Measurements from ENCODE around the gene PTPN9.
"Not testable (repeated sequence)": the region's sequence is repeated elsewhere in the genome, so short reads cannot be mapped to it uniquely, and the experiment has no call there.

PTPN9 gene

GRCh38 chr15:75508840-75509532 lies 70.1 kb downstream of the PTPN9 start:
- H3K4me3 ChIP-seq (ENCODE audit: low read length): no peak overlapping the region
- no peak overlapping the region for H3K4me2 ChIP-seq (ENCODE audit: low read length)
- no peaks in the 10 kb centered on the region for H3K9me3 ChIP-seq (replicated peaks; ENCODE audit: low read length)
- no peak overlapping the region for H3K9ac ChIP-seq (ENCODE audit: low read depth, low read length)
- no peaks in the 10 kb centered on the region for H3K27me3 ChIP-seq (ENCODE audit: control insufficient read depth, insufficient read depth, low read length)
- no peaks in the 10 kb centered on the region for H3K4me1 ChIP-seq (ENCODE audit: control insufficient read depth, insufficient read depth, low read length)
- H3K36me3 ChIP-seq (ENCODE audit: insufficient read depth, low read length): peaks cover 45% of the 10 kb centered on the region

GRCh38 chr15:75502360-75502759 lies 76.8 kb downstream of the PTPN9 start:
- Histone ChIP-seq H3K4me2 (ENCODE audit: low read length) (no peak overlapping the region), H3K9ac (ENCODE audit: low read depth, low read length) (no peak overlapping the region), H3K9me3 (replicated peaks; ENCODE audit: low read length) (no peaks in the 10 kb centered on the region), H3K4me1 (ENCODE audit: control insufficient read depth, insufficient read depth, low read length) (no peaks in the 10 kb centered on the region), H3K36me3 (ENCODE audit: insufficient read depth, low read length) (peaks cover 24% of the 10 kb centered on the region), H3K27me3 (ENCODE audit: control insufficient read depth, insufficient read depth, low read length) (no peaks in the 10 kb centered on the region), H3K4me3 (ENCODE audit: low read length) (no peak overlapping the region)

GRCh38 chr15:75493732-75494131 lies 85.4 kb downstream of the PTPN9 start:
- no peak overlapping the region for H3K4me2 ChIP-seq (ENCODE audit: low read length)
- H3K4me3 ChIP-seq (ENCODE audit: low read length): no peak overlapping the region
- no peaks in the 10 kb centered on the region for H3K9me3 ChIP-seq (replicated peaks; ENCODE audit: low read length)
- peaks cover 17% of the 10 kb centered on the region for H3K36me3 ChIP-seq (ENCODE audit: insufficient read depth, low read length)
- H3K27me3 ChIP-seq (ENCODE audit: control insufficient read depth, insufficient read depth, low read length): no peaks in the 10 kb centered on the region
- H3K4me1 ChIP-seq (ENCODE audit: control insufficient read depth, insufficient read depth, low read length): no peaks in the 10 kb centered on the region
- no peak overlapping the region for H3K9ac ChIP-seq (ENCODE audit: low read depth, low read length)

- Histone ChIP-seq H3K36me3 (ENCODE audit: insufficient read depth, low read length) (peaks cover 39% of the 10 kb centered on the region), H3K4me1 (ENCODE audit: control insufficient read depth, insufficient read depth, low read length) (no peaks in the 10 kb centered on the region), H3K4me3 (ENCODE audit: low read length) (no peak overlapping the region), H3K9ac (ENCODE audit: low read depth, low read length) (no peak overlapping the region), H3K9me3 (replicated peaks; ENCODE audit: low read length) (no peaks in the 10 kb centered on the region), H3K27me3 (ENCODE audit: control insufficient read depth, insufficient read depth, low read length) (no peaks in the 10 kb centered on the region), H3K4me2 (ENCODE audit: low read length) (no peak overlapping the region)
These were observed 95.2 kb downstream of the PTPN9 start for GRCh38 chr15:75483961-75484360.

GRCh38 chr15:75483556-75483955 lies 95.6 kb downstream of the PTPN9 start:
- H3K9me3 ChIP-seq (replicated peaks; ENCODE audit: low read length); H3K4me1 ChIP-seq (ENCODE audit: control insufficient read depth, insufficient read depth, low read length); H3K4me2 ChIP-seq (ENCODE audit: low read length); H3K4me3 ChIP-seq (ENCODE audit: low read length); H3K9ac ChIP-seq (ENCODE audit: low read depth, low read length); H3K27me3 ChIP-seq (ENCODE audit: control insufficient read depth, insufficient read depth, low read length): not testable (repeated sequence)
- peaks cover 39% of the 10 kb centered on the region for H3K36me3 ChIP-seq (ENCODE audit: insufficient read depth, low read length)

DNA sequence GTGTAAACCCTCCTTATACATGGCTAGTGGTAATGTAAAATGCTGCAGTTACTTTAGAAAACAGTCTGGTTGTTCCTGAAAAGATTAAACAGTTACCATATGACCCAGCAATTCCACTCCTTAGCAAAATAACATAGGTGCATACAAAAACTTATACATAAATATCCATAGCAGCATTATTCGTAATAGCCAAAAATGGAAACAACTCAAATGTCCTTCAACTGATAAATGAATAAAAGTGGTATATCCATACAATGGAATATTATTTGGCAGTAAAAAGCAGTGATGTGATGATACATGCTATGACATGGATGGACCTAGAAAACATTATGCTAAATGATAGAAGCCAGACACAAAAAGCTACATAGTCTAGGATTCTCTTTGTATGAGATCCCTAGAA lies 96.0 kb downstream of the PTPN9 start:
- Histone ChIP-seq H3K4me1 (ENCODE audit: control insufficient read depth, insufficient read depth, low read length) (no peaks in the 10 kb centered on the region), H3K4me2 (ENCODE audit: low read length) (no peak overlapping the region), H3K36me3 (ENCODE audit: insufficient read depth, low read length) (peaks cover 40% of the 10 kb centered on the region), H3K9ac (ENCODE audit: low read depth, low read length) (no peak overlapping the region), H3K27me3 (ENCODE audit: control insufficient read depth, insufficient read depth, low read length) (no peaks in the 10 kb centered on the region), H3K9me3 (replicated peaks; ENCODE audit: low read length) (no peaks in the 10 kb centered on the region), H3K4me3 (ENCODE audit: low read length) (no peak overlapping the region)

GRCh38 chr15:75480463-75480862 lies 98.7 kb downstream of the PTPN9 start:
- H3K36me3 ChIP-seq (ENCODE audit: insufficient read depth, low read length): peaks cover 30% of the 10 kb centered on the region

DNA sequence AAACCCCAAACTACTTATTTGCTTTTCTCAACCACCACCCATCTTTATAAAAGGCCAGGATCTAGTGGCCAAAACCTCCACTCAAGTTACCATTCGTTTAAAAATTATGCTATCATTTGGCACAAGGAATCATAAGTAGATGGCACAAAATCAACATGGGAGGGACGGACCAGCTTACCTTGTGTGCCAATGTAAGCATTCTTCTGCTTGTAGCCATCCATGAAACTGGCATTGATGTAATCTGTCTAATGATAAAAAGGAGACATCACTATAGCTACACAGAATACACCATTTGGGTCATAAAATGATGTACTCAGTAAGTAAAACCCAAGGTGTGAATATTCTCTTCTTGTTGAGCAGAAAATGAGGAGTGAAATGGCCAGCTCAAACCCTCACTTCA lies 99.4 kb downstream of the PTPN9 start:
- Histone ChIP-seq H3K9ac (ENCODE audit: low read depth, low read length) (no peak overlapping the region), H3K27me3 (ENCODE audit: control insufficient read depth, insufficient read depth, low read length) (no peaks in the 10 kb centered on the region), H3K36me3 (ENCODE audit: insufficient read depth, low read length) (peaks cover 25% of the 10 kb centered on the region), H3K4me2 (ENCODE audit: low read length) (no peak overlapping the region), H3K4me3 (ENCODE audit: low read length) (no peak overlapping the region), H3K9me3 (replicated peaks; ENCODE audit: low read length) (no peaks in the 10 kb centered on the region), H3K4me1 (ENCODE audit: control insufficient read depth, insufficient read depth, low read length) (no peaks in the 10 kb centered on the region)

More at GRCh38 chr15:75480463-75480862, 98.7 kb downstream of the PTPN9 start:
- H3K9ac ChIP-seq (ENCODE audit: low read depth, low read length); H3K27me3 ChIP-seq (ENCODE audit: control insufficient read depth, insufficient read depth, low read length); H3K9me3 ChIP-seq (replicated peaks; ENCODE audit: low read length); H3K4me3 ChIP-seq (ENCODE audit: low read length); H3K4me1 ChIP-seq (ENCODE audit: control insufficient read depth, insufficient read depth, low read length); H3K4me2 ChIP-seq (ENCODE audit: low read length): not testable (repeated sequence)

- not testable (repeated sequence) for H3K27me3 ChIP-seq (ENCODE audit: control insufficient read depth, insufficient read depth, low read length); H3K9me3 ChIP-seq (replicated peaks; ENCODE audit: low read length); H3K4me3 ChIP-seq (ENCODE audit: low read length); H3K4me1 ChIP-seq (ENCODE audit: control insufficient read depth, insufficient read depth, low read length); H3K9ac ChIP-seq (ENCODE audit: low read depth, low read length); H3K4me2 ChIP-seq (ENCODE audit: low read length)
- H3K36me3 ChIP-seq (ENCODE audit: insufficient read depth, low read length): peaks cover 19% of the 10 kb centered on the region
These were observed 102.0 kb downstream of the PTPN9 start for GRCh38 chr15:75477094-75477493.

DNA sequence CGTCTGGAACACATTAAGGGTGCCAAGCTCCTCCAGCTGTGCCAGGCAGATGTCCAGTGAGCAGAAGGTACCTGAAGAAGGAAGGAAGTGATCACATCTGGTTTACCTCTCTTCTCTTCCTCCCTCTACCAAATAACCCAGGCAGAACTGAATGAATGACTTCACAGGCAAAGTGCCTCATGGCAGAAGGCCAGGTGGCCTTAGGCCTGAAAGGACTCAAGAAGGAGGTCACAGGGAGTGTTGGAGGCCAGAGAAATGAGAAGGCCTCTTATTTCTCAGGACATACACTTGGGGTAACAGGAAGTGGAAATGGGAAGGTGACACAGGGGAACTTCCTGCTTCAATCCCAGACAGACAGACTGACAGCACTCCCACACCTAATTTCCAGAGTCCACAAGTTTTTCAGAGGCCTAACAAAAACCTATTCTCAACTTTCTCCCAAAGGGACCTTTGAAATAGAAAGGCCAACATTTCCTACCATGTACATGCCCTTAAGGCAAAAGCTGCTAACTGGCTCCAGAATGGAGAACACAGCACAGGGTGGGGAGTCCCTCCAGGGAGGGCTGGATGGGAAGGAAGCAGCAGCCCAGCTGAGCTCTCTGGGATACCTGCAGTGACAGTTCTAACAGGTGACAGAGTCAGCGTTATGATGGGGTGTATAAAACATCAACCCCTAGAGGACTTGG lies 110.1 kb downstream of the PTPN9 start:
- Histone ChIP-seq H3K4me1 (ENCODE audit: control insufficient read depth, insufficient read depth, low read length) (no peaks in the 10 kb centered on the region), H3K4me2 (ENCODE audit: low read length) (no peak overlapping the region), H3K36me3 (ENCODE audit: insufficient read depth, low read length) (peaks cover 65% of the 10 kb centered on the region), H3K27me3 (ENCODE audit: control insufficient read depth, insufficient read depth, low read length) (no peaks in the 10 kb centered on the region), H3K9me3 (replicated peaks; ENCODE audit: low read length) (no peaks in the 10 kb centered on the region), H3K9ac (ENCODE audit: low read depth, low read length) (no peak overlapping the region), H3K4me3 (ENCODE audit: low read length) (no peak overlapping the region)

DNA sequence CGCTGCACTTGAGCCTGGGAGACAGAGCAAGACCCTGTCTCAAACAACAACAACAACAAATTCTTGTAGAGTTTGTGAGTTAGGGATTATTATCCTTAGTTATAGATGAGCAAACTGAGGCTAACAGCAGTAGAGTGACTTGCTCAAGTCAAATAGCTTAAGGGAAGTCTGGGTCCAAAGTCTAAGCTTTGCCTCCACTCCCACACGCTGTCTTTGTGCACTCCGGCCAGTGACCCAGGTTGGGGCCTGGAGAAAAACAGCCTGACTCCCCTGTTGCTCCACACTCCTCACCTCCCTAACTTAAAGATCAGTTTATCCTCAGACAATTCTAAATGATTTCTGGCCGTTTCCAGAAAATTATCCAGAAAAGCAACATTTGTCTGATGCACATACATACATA lies 118.5 kb downstream of the PTPN9 start:
- H3K9ac ChIP-seq (ENCODE audit: low read depth, low read length): no peak overlapping the region
- no peak overlapping the region for H3K4me3 ChIP-seq (ENCODE audit: low read length)
- no peak overlapping the region for H3K4me2 ChIP-seq (ENCODE audit: low read length)
- H3K4me1 ChIP-seq (ENCODE audit: control insufficient read depth, insufficient read depth, low read length): peaks cover 11% of the 10 kb centered on the region
- no peaks in the 10 kb centered on the region for H3K27me3 ChIP-seq (ENCODE audit: control insufficient read depth, insufficient read depth, low read length)
- H3K9me3 ChIP-seq (replicated peaks; ENCODE audit: low read length): no peaks in the 10 kb centered on the region
- peaks cover 2% of the 10 kb centered on the region for H3K36me3 ChIP-seq (ENCODE audit: insufficient read depth, low read length)

DNA sequence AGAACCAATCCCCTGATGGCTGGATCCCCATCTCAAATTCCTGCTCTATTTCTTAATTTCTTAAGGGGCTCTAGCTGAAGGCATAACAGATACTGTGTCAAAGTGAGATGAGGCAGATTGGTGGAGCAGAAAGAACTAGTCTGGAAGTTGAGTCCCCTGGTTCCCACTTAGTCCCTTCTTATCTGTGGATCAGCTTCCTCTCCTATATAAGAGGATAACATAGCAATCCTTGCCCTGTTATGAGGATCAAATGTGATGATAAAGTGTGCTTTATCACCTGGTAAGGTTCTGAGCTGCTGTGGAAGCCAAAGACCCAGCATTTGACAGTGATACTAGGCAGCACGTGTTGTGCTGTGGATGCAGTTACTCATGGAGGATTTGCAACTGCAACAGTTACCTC lies 119.5 kb downstream of the PTPN9 start:
- Histone ChIP-seq H3K36me3 (ENCODE audit: insufficient read depth, low read length) (no peaks in the 10 kb centered on the region), H3K4me1 (ENCODE audit: control insufficient read depth, insufficient read depth, low read length) (peaks cover 11% of the 10 kb centered on the region), H3K9me3 (replicated peaks; ENCODE audit: low read length) (no peaks in the 10 kb centered on the region)

More for the DNA sequence above, 119.5 kb downstream of the PTPN9 start:
- Histone ChIP-seq H3K4me2 (ENCODE audit: low read length) (no peak overlapping the region), H3K4me3 (ENCODE audit: low read length) (no peak overlapping the region), H3K9ac (ENCODE audit: low read depth, low read length) (no peak overlapping the region), H3K27me3 (ENCODE audit: control insufficient read depth, insufficient read depth, low read length) (no peaks in the 10 kb centered on the region)
